GM12865 (cell line): ENCODE data around the gene MAPKBP1.

Source experiments
- DNase-seq: peaks from one replicate; pipeline ENCODE4 v3.0.0; 2010; ENCODE audit warnings: low read depth
- H3K4me3 ChIP-seq: 2 replicates; pipeline ENCODE4 v1.5.1; 2011; ENCODE audit warnings: mild to moderate bottlenecking, low read depth, low read length, control low read depth
- TF ChIP-seq, protein P1 (sequence below): IDR thresholded peaks from 2 replicates; pipeline ENCODE4 v1.5.1; 2011; ENCODE audit warnings: low read length, control low read depth, low read depth, inconsistent platforms; ENCODE audit not compliant: insufficient read depth; ENCODE audit errors: missing control alignments

Gene MAPKBP1

DNA sequence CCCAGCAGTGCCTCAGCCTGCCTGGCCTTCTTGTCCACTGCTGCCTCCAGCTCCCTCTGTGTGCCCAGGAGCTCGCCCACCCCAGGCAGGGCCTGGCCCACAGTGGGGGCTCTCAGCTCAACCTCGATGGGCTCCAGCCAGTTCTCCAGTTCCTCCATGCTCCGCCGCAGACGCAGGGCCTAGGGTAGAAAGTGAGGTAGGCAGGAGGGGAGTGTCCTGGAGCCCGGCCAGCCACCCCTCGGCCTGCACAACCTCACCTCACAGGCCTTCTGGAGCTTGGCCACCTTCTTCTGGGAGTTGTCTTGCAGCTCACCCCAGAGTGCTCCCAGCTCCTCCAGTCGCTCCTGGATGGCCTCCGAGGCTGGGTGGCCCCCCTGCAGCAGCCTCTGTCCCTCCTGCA, 83.0 kb downstream of the MAPKBP1 start:
- TF ChIP-seq, protein P1, sequence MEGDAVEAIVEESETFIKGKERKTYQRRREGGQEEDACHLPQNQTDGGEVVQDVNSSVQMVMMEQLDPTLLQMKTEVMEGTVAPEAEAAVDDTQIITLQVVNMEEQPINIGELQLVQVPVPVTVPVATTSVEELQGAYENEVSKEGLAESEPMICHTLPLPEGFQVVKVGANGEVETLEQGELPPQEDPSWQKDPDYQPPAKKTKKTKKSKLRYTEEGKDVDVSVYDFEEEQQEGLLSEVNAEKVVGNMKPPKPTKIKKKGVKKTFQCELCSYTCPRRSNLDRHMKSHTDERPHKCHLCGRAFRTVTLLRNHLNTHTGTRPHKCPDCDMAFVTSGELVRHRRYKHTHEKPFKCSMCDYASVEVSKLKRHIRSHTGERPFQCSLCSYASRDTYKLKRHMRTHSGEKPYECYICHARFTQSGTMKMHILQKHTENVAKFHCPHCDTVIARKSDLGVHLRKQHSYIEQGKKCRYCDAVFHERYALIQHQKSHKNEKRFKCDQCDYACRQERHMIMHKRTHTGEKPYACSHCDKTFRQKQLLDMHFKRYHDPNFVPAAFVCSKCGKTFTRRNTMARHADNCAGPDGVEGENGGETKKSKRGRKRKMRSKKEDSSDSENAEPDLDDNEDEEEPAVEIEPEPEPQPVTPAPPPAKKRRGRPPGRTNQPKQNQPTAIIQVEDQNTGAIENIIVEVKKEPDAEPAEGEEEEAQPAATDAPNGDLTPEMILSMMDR: no peak

DNA sequence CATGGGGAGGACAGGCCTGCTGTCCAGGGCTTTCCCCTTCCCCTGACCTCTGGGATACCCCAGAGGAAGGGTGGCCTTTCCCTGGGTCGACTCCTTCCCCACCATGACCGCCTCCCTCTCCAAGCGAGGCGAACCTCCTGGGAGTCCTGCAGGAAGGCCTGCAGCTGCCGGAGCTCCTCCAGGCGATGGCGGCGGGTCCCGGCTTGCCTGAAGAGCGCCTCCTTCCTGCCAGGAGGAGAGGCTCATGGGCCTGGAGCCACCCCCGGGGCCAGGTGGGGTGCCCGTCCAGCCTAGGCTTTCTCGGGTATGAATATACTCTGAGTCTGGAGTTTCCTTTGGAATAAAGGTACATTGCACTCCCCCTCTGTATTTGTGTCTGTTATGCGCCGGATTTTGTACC, 84.5 kb downstream of the MAPKBP1 start:
- DNase-seq: no peak
- no peak overlapping the region for H3K4me3 ChIP-seq
- TF ChIP-seq, protein P1: no peak

More for the DNA sequence above, 83.0 kb downstream of the MAPKBP1 start:
- no peak overlapping the region for H3K4me3 ChIP-seq
- no peak for DNase-seq

DNA sequence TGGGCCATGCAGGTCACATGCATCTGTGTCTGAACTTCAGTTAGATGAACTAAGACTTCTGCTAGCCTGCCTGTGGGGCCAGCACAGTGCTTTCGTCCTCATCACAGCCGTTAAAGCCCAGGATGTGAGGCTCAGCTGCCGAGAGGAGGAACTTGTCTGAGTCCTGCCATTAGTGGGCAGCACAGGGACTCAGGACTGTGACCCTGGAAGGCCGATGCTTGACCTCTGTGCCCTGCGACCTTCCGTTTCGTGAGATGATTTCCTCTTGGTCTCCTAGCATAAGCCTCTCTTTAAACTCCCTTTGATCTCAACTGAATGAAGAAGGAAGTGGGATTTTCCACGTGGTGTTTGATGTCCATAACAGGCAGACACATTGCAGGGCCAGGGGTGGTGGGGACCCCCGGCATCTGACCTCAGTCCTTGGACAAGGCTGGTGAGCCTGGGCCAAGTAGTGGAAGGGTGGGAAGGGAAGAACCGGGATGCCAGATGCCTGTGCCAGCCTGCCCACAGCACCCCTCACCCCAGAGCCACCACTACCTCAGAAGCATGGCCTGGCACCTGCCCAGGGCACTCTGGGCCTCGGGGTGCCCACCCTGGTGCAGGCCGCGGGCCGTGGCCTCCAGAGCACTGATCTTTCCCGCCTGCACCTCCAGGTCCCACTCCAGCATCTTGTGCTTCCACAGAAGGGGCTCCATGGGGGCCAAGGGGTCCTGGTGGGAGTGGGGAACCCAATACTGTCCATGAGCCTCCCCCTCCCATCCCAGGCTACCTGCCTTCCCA, 86.0 kb downstream of the MAPKBP1 start:
- TF ChIP-seq, protein P1: no peak
- peak; percentile 14 for DNase-seq
- H3K4me3 ChIP-seq: no peak overlapping the region

DNA sequence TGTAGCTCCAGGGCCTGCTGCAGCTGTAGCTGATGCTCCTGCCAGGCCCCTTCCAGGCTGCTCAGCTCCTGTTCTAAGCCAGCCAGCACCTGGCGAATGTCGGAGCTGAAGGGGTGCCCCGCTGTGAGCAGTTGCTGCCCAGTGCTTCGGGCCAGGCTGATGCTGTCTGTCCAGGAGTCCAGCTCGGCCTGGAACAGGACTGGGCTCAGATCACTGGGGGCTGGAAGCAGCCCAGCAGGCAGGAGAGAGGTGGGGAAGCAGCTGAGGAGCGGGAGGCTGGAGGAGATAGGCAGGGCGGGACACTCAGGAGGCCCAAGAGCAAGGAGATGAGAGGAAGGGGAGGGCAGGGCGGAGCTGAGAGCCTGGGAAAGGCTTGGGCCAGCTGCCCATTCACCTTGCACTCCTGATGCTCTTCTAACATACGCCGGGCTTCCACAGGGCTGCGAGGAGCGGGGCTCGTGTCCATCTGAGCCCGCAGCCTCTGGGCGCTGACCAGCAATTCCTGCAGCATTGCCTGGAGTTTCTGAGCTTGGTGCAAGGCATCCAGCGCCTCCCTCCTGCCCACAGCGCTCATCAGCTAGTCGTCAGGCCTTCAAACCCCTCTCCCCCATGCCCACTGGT, 87.6 kb downstream of the MAPKBP1 start:
- no peak overlapping the region for H3K4me3 ChIP-seq
- TF ChIP-seq, protein P1: no peak
- no peak for DNase-seq

DNA sequence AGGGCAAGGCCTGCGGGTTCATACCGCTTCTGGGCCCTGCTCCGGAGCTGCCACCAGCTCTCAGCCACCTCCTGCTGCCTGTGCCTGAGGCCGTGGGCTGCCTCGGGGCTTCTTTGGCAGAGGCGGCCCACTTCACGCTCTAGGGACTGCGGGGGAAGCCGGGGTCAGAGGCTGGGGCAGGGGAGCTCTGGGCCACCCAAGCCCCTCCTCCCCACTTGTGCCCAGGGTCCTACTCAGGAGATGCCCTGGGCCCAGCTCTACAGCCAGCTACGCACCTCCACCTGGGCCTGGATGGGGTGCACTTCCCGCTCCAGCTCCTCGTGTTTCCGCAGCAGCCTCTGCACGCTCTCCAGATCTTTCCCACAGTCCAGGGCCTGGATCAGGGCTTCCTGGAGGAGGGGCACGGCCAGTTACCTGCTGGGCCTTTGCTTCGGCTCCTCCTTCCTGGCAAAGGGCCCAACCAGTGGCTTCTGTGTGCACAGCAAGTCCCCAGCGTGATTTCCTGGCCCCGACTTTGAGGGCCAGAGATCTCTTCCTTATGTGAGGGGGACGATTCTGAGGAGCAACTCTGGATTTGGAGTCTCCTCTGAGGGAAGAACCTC, 88.3 kb downstream of the MAPKBP1 start:
- no peak for DNase-seq

DNA sequence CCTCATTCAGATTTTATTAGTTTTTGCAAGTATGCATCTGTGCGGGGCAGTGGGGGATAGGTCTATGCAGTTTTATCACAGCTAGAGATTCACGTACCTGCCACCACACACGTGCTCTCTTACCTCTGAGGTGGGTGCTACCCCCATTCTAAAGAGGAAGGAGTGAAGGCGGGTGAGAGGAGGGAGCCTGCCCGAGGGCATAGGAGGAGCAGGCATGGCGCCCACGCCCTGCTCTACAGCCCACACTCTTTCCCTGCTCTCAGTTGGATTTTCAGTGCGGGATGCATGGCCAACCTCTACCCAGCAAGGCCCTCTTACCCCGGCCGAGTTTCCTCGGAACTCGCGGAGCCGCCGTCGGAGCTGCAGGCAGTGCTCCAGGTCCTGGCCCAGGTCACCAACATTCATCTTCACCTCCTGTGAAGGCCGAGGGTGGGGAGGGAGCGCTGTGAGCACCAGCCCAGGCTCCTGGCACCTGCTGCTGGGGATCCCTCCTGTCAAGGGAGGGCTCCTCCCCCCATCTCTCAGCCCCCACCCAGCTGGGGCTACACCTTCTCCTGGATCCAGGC, 91.3 kb downstream of the MAPKBP1 start:
- H3K4me3 ChIP-seq: no peak overlapping the region
- DNase-seq: no peak
- TF ChIP-seq, protein P1: no peak

More for the DNA sequence above, 88.3 kb downstream of the MAPKBP1 start:
- H3K4me3 ChIP-seq: no peak overlapping the region
- TF ChIP-seq, protein P1: no peak
